ENCODE results near the gene ELK3. TPM values are rescaled to one million over a fixed set of nuclear protein-coding genes. Genes with fewer than 3 reads are reported as not detected.

Gene ELK3
- 49.3 and 49.5 TPM in 2 replicates for total RNA-seq
- long read RNA-seq, full-length matches to known transcripts = 18 of 51 reads
- long read RNA-seq, partial matches to known transcripts = 30 of 51 reads
- long read RNA-seq, other reads (novel, unspliced or antisense) = 3 of 51 reads

GRCh38 chr12:96193725-96194575 is at the start of gene ELK3:
ELK3 (plus strand) TSS chr12:96194375.
- Mint-ChIP-seq H3K4me1 (ENCODE audit: unreplicated experiment) (peaks cover 32% of the 10 kb centered on the region), H3K27ac (ENCODE audit: unreplicated experiment) (peak within 1 kb of the TSS; percentile 95), H3K27me3 (ENCODE audit: unreplicated experiment) (peaks cover 2% of the 10 kb centered on the region), H3K9me3 (ENCODE audit: unreplicated experiment) (no peaks in the 10 kb centered on the region), H3K4me3 (ENCODE audit: unreplicated experiment) (peak within 1 kb of the TSS; percentile 98), H3K36me3 (ENCODE audit: unreplicated experiment) (no peaks in the 10 kb centered on the region)
- DNase-seq (ENCODE audit: extremely low spot score, unreplicated experiment) = peak; percentile 86
- TF ChIP-seq CTCF (IDR thresholded peaks at IDR 0.05) = no peak

- H3K27ac Mint-ChIP-seq (ENCODE audit: unreplicated experiment) = no peak overlapping the region
- H3K4me1 Mint-ChIP-seq (ENCODE audit: unreplicated experiment) = no peaks in the 10 kb centered on the region
- H3K9me3 Mint-ChIP-seq (ENCODE audit: unreplicated experiment) = no peaks in the 10 kb centered on the region
- H3K36me3 Mint-ChIP-seq (ENCODE audit: unreplicated experiment) = no peaks in the 10 kb centered on the region
- H3K27me3 Mint-ChIP-seq (ENCODE audit: unreplicated experiment) = no peaks in the 10 kb centered on the region
- DNase-seq (ENCODE audit: extremely low spot score, unreplicated experiment) = no peak
- TF ChIP-seq CTCF (IDR thresholded peaks at IDR 0.05) = no peak
- no peak overlapping the region for H3K4me3 Mint-ChIP-seq (ENCODE audit: unreplicated experiment)
Measured at GRCh38 chr12:96146747-96147146, 47.4 kb upstream of the ELK3 start.

GRCh38 chr12:96150442-96150841 is 43.7 kb upstream of the ELK3 start:
- TF ChIP-seq CTCF (IDR thresholded peaks at IDR 0.05) = no peak
- Mint-ChIP-seq H3K4me3 (ENCODE audit: unreplicated experiment) (no peak overlapping the region), H3K36me3 (ENCODE audit: unreplicated experiment) (no peaks in the 10 kb centered on the region), H3K27ac (ENCODE audit: unreplicated experiment) (no peak overlapping the region), H3K27me3 (ENCODE audit: unreplicated experiment) (no peaks in the 10 kb centered on the region), H3K4me1 (ENCODE audit: unreplicated experiment) (no peaks in the 10 kb centered on the region), H3K9me3 (ENCODE audit: unreplicated experiment) (no peaks in the 10 kb centered on the region)
- DNase-seq (ENCODE audit: extremely low spot score, unreplicated experiment) = no peak

GRCh38 chr12:96152164-96152563 is 42.0 kb upstream of the ELK3 start:
- no peaks in the 10 kb centered on the region for H3K9me3 Mint-ChIP-seq (ENCODE audit: unreplicated experiment)
- H3K4me3 Mint-ChIP-seq (ENCODE audit: unreplicated experiment) = no peak overlapping the region
- no peaks in the 10 kb centered on the region for H3K27me3 Mint-ChIP-seq (ENCODE audit: unreplicated experiment)
- DNase-seq (ENCODE audit: extremely low spot score, unreplicated experiment) = no peak
- no peaks in the 10 kb centered on the region for H3K36me3 Mint-ChIP-seq (ENCODE audit: unreplicated experiment)
- no peak for TF ChIP-seq CTCF (IDR thresholded peaks at IDR 0.05)
- H3K27ac Mint-ChIP-seq (ENCODE audit: unreplicated experiment) = no peak overlapping the region
- no peaks in the 10 kb centered on the region for H3K4me1 Mint-ChIP-seq (ENCODE audit: unreplicated experiment)

- Mint-ChIP-seq H3K27me3 (ENCODE audit: unreplicated experiment) (no peaks in the 10 kb centered on the region), H3K4me1 (ENCODE audit: unreplicated experiment) (no peaks in the 10 kb centered on the region), H3K4me3 (ENCODE audit: unreplicated experiment) (no peak overlapping the region), H3K36me3 (ENCODE audit: unreplicated experiment) (no peaks in the 10 kb centered on the region), H3K27ac (ENCODE audit: unreplicated experiment) (no peak overlapping the region), H3K9me3 (ENCODE audit: unreplicated experiment) (no peaks in the 10 kb centered on the region)
- no peak for DNase-seq (ENCODE audit: extremely low spot score, unreplicated experiment)
- no peak for TF ChIP-seq CTCF (IDR thresholded peaks at IDR 0.05)
Measured at GRCh38 chr12:96153131-96153725, 40.9 kb upstream of the ELK3 start.

Measured in osteocyte (in vitro differentiated cells).